HEK293T (cell line): Measurements from ENCODE around the gene TRRAP.
A peak's percentile ranks its signal among the peaks of the same experiment; 100 is the strongest.

Experiments used
- CTCF ChIA-PET: fragments of 350-600 bp; formaldehyde crosslinking; extraction: SDS; loops from one replicate; lab custom pipeline; 2021; ENCODE audit warnings: antibody characterized with exemption, inconsistent platforms; lab: Yijun Ruan, JAX
- POLR2A ChIA-PET: fragments of 350-600 bp; formaldehyde crosslinking; extraction: SDS; loops from one replicate; lab custom pipeline; 2020; ENCODE audit warnings: antibody characterized with exemption, inconsistent platforms; lab: Yijun Ruan, JAX
- DNase-seq: peaks from one replicate; pipeline ENCODE4 v3.0.0; 2012; ENCODE audit warnings: mixed read lengths; ENCODE audit errors: extremely low spot score
- ARNT ChIP-seq: fragments of 450-650 bp; IDR thresholded peaks from 2 replicates; pipeline ENCODE4 v1.6.1; 2017; ENCODE audit warnings: mild to moderate bottlenecking
- BHLHE40 ChIP-seq: fragments of 450-650 bp; IDR thresholded peaks from 2 replicates; pipeline ENCODE4 v1.6.1; 2016; ENCODE audit warnings: mild to moderate bottlenecking, moderate library complexity, borderline replicate concordance
- CTBP1 ChIP-seq: fragments of 450-650 bp; IDR thresholded peaks from 2 replicates; pipeline ENCODE4 v1.6.1; 2016; ENCODE audit warnings: borderline replicate concordance
- ELF4 ChIP-seq: fragments of 450-650 bp; IDR thresholded peaks from 2 replicates; pipeline ENCODE4 v1.6.1; 2017; ENCODE audit warnings: antibody characterized with exemption
- FOXA1 ChIP-seq: fragments of 450-650 bp; IDR thresholded peaks from 2 replicates; pipeline ENCODE4 v1.6.1; 2016; ENCODE audit warnings: mild to moderate bottlenecking
- FOXK2 ChIP-seq: fragments of 450-650 bp; IDR thresholded peaks from 2 replicates; pipeline ENCODE4 v1.6.1; 2016; ENCODE audit warnings: mild to moderate bottlenecking
- FOXM1 ChIP-seq: fragments of 450-650 bp; IDR thresholded peaks from 2 replicates; pipeline ENCODE4 v1.6.1; 2017; ENCODE audit warnings: mild to moderate bottlenecking, borderline replicate concordance
- HDGF ChIP-seq: fragments of 450-650 bp; IDR thresholded peaks from 2 replicates; pipeline ENCODE4 v1.6.1; 2017; ENCODE audit warnings: antibody characterized with exemption, borderline replicate concordance
- L3MBTL2 ChIP-seq: fragments of 450-650 bp; conservative IDR thresholded peaks from 2 replicates; pipeline ENCODE4 v1.6.1; 2016; ENCODE audit warnings: mild to moderate bottlenecking
- LEF1 ChIP-seq: fragments of 450-650 bp; IDR thresholded peaks from 2 replicates; pipeline ENCODE4 v1.6.1; 2017; ENCODE audit warnings: mild to moderate bottlenecking, borderline replicate concordance
- NFRKB ChIP-seq: fragments of 450-650 bp; IDR thresholded peaks from 2 replicates; pipeline ENCODE4 v1.6.1; 2016; ENCODE audit warnings: mild to moderate bottlenecking, moderate library complexity
- SP1 ChIP-seq: fragments of 450-650 bp; IDR thresholded peaks from 2 replicates; pipeline ENCODE4 v1.6.1; 2017
- SUZ12 ChIP-seq: fragments of 450-650 bp; IDR thresholded peaks from 2 replicates; pipeline ENCODE4 v1.6.1; 2016; ENCODE audit warnings: mild to moderate bottlenecking
- TARDBP ChIP-seq: fragments of 450-650 bp; IDR thresholded peaks from 2 replicates; pipeline ENCODE4 v1.6.1; 2016
- ZNF384 ChIP-seq: fragments of 450-650 bp; IDR thresholded peaks from 2 replicates; pipeline ENCODE4 v1.6.1; 2016
- TF ChIP-seq, protein P1 (sequence below): fragments of 450-650 bp; IDR thresholded peaks from 2 replicates; pipeline ENCODE4 v1.6.1; 2016

Gene TRRAP

DNA sequence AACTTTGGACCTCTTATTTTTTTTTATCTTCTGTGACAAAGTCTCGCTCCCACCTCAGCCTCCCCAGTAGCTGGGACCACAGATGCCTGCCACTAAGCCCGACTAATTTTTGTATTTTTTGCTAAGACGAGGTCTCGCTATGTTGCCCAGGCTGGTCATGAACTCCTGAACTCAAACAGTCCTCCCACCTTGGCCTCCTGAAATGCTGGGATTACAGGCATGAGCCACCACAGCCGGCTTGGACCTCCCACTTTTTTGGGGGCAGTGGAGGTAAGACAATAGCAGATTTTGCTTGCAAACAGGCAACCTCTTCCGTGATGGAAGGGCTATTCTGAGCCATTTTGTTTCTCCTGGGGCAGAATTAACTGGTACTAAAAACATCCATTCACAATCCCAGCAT, 1.2 kb upstream of the TRRAP start:
- ChIA-PET CTCF (no interaction called here), POLR2A (no interaction called here)
- no peak for DNase-seq
- TF ChIP-seq ZNF384 (no peak), ELF4 (no peak), FOXM1 (no peak), L3MBTL2 (no peak), SUZ12 (no peak), FOXA1 (no peak), ARNT (no peak), SP1 (no peak), CTBP1 (no peak), HDGF (no peak), TARDBP (no peak), NFRKB (no peak), BHLHE40 (no peak), LEF1 (no peak)
- TF ChIP-seq, protein P1, sequence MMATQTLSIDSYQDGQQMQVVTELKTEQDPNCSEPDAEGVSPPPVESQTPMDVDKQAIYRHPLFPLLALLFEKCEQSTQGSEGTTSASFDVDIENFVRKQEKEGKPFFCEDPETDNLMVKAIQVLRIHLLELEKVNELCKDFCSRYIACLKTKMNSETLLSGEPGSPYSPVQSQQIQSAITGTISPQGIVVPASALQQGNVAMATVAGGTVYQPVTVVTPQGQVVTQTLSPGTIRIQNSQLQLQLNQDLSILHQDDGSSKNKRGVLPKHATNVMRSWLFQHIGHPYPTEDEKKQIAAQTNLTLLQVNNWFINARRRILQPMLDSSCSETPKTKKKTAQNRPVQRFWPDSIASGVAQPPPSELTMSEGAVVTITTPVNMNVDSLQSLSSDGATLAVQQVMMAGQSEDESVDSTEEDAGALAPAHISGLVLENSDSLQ, result no peak

DNA sequence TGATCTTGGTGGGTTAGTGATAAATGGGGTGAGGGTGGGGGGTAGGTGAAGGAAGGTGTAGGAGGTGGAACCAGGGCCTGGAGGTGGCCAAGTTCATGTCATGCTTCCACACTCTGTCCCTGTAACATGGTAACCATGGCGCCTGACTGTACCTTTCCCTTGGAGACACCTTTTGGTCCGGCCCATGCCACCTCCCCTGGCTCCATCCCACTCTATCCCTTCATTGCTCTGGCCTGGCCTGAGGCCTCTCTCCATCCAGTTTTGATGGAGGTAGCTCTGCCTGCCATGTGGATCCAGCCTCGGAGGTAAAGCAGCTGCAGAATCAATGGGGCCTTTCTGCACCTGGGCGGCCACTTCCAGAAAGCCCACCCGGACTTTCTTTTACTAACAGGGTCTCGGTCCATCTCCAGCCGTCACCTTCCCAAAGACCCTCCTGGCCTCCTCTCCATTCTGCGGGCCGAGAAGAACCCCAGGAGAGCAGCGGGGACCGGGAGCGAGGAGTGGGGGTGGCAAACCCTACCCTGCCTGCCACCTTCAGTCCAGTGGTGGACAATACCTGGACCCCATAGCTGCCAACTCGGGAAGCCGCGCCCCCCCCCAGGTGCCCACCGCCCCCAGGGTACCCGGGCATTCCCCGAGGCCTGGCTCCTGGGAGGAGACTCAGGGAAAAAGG, 504 bp upstream of the TRRAP start:
- CTCF ChIA-PET, result interaction anchor here (1.0 to 1.3 kb wide), 2 partner anchors 10 to 36 kb away, joined by 4 to 5 read pairs; no protein-coding TSS in a partner anchor
- TF ChIP-seq TARDBP, result no peak
- no peak for TF ChIP-seq FOXK2
- no peak for TF ChIP-seq SUZ12
- TF ChIP-seq ELF4, result no peak
- no peak for TF ChIP-seq HDGF
- no peak for TF ChIP-seq SP1
- no peak for TF ChIP-seq ARNT
- TF ChIP-seq L3MBTL2, result no peak
- TF ChIP-seq FOXM1, result no peak
- TF ChIP-seq BHLHE40, result no peak
- no peak for TF ChIP-seq ZNF384
- POLR2A ChIA-PET, result interaction anchor here (0.7 to 1.3 kb wide), 6 partner anchors 11 to 641 kb away, joined by 3 to 4 read pairs (median 3); no protein-coding TSS in a partner anchor

DNA sequence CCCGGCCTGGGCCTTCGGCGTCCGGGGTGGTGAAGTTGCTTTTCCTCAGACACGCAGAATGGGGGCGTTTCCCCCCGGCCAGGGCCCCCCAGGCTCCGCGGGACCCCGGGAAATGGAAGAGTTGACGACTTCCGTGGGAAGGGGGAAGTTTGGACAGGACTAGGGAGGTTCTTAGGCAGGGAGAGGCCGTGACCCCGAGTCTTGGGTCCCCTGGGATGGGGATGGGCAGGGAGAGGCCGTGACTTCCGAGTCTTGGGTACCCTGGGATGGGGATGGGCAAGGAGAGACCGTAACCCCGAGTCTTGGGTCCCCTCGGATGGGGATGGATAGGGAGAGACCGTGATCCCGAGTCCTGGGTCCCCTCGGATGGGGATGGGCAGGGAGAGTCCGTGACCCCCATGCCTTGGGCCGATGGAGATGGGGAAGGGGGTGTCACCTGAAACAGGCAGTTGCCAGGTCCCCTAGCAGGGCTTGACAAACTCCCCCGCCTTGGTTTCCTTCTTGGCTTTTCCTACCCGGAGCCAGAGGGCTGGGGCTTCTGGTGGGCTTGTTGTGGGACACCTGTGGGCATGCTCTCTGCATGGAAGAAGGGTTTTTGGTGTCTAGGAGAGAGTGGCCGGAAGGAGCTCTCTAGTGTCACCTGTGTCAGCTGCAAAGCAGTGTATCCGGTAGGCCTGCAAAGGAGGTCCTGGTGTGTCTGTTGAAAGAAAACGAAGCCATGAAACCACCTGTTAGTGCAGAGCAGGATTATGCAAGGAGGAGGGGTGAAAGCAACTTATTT, 1.1 kb downstream of the TRRAP start:
- ChIA-PET POLR2A (interaction anchor here (0.7 to 1.2 kb wide), 4 partner anchors 8 to 26 kb away, joined by 3 to 4 read pairs (median 3); partner anchors contain the start of gene TMEM130), CTCF (interaction anchor here (0.6 to 1.3 kb wide), 5 partner anchors 8 to 462 kb away, joined by 3 to 7 read pairs (median 5); no protein-coding TSS in a partner anchor)
- TF ChIP-seq SUZ12, result no peak
- TF ChIP-seq FOXM1, result no peak
- no peak for TF ChIP-seq BHLHE40
- TF ChIP-seq, protein P1, result no peak
- no peak for TF ChIP-seq TARDBP
- TF ChIP-seq FOXK2, result no peak
- no peak for TF ChIP-seq ARNT
- no peak for TF ChIP-seq NFRKB
- no peak for TF ChIP-seq HDGF
- TF ChIP-seq LEF1, result no peak
- no peak for TF ChIP-seq ELF4
- TF ChIP-seq FOXA1, result no peak
- no peak for TF ChIP-seq SP1
- TF ChIP-seq L3MBTL2, result no peak
- no peak for TF ChIP-seq CTBP1
- TF ChIP-seq ZNF384, result no peak
- peak; percentile 46 for DNase-seq

More for the DNA sequence above, 504 bp upstream of the TRRAP start:
- DNase-seq, result no peak

DNA sequence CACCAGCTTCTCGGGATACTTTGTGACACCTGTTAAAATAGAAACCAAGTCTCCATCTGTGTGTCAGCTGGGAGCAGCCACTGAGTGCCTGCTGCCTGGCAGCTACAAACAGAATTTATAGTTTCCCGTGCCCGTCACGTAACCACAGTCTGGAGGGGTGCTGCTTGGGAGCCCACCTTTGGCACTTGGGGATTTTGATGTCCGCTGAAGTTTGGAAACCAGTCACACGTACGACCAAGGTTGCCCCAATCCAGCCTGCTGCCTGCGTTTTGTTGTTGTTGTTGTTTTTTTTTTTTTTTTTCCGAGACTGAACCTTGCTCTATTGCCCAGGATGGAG, 1.6 kb downstream of the TRRAP start:
- POLR2A ChIA-PET, result interaction anchor here (1.0 kb wide), 1 partner anchor 9 kb away, joined by 4 read pairs; no protein-coding TSS in a partner anchor
- TF ChIP-seq CTBP1, result no peak
- TF ChIP-seq NFRKB, result no peak
- no peak for TF ChIP-seq ELF4
- no peak for TF ChIP-seq FOXA1
- TF ChIP-seq ARNT, result no peak
- no peak for TF ChIP-seq SP1
- no peak for TF ChIP-seq LEF1
- TF ChIP-seq, protein P1, result no peak
- TF ChIP-seq L3MBTL2, result no peak
- no peak for TF ChIP-seq FOXM1
- TF ChIP-seq TARDBP, result no peak
- TF ChIP-seq SUZ12, result no peak

DNA sequence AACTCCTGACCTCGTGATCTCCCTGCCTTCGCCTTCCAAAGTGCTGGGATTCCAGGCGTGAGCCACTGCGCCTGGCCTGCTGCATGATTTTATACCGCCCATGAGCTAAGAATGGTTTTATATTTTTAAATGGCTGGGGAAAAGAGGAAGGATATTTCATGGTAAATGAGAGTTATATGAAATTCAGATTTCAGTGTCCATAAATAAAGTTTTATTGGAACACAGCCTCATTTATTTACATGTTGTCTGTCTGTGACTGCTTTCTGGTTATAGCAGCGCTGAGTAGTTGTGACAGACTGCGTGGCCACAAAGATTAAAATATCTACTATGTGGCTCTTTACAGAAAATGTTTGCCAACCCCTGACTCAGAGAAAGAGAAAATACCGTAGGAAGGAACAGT, 2.2 kb downstream of the TRRAP start:
- ChIA-PET POLR2A (no interaction called here), CTCF (no interaction called here)
- DNase-seq, result no peak
- TF ChIP-seq CTBP1, result no peak
- no peak for TF ChIP-seq BHLHE40
- no peak for TF ChIP-seq LEF1
- no peak for TF ChIP-seq L3MBTL2
- no peak for TF ChIP-seq TARDBP
- TF ChIP-seq NFRKB, result no peak
- TF ChIP-seq SP1, result no peak
- TF ChIP-seq, protein P1, result no peak
- no peak for TF ChIP-seq FOXA1
- no peak for TF ChIP-seq HDGF
- TF ChIP-seq FOXK2, result no peak
- no peak for TF ChIP-seq ELF4

More for the DNA sequence above, 1.6 kb downstream of the TRRAP start:
- CTCF ChIA-PET, result interaction anchor here (0.6 kb wide), 2 partner anchors 9 to 462 kb away, joined by 3 to 5 read pairs; no protein-coding TSS in a partner anchor
- no peak for DNase-seq
